Activated effector memory CD4-positive, alpha-beta T cell treated with Interleukin-2 at 50 U/mL for 16 hours (primary cell): ENCODE data around the gene PRLH.

Experiments
- DNase-seq: peaks from one replicate; pipeline ENCODE4 v3.0.0-alpha.2; 2020

PRLH gene

GRCh38 chr2:237566401-237567235 lies at the start of gene PRLH:
PRLH (plus strand) TSS chr2:237566574; CDS start chr2:237566574, 0 bp downstream.
- DNase-seq: no peak

- no peak for DNase-seq
These were observed 49.2 kb upstream of the PRLH start for GRCh38 chr2:237517163-237517562.

GRCh38 chr2:237517990-237518389 lies 48.4 kb upstream of the PRLH start:
- no peak for DNase-seq

GRCh38 chr2:237519506-237520245 lies 46.7 kb upstream of the PRLH start:
- DNase-seq: no peak

- no peak for DNase-seq
These were observed 46.1 kb upstream of the PRLH start for GRCh38 chr2:237520290-237520689.

GRCh38 chr2:237524631-237525030 lies 41.7 kb upstream of the PRLH start:
- no peak for DNase-seq

GRCh38 chr2:237525559-237526157 lies 40.7 kb upstream of the PRLH start:
- no peak for DNase-seq

- no peak for DNase-seq
These were observed 39.1 kb upstream of the PRLH start for GRCh38 chr2:237527233-237527632.

- no peak for DNase-seq
These were observed 38.6 kb upstream of the PRLH start for GRCh38 chr2:237527766-237528165.

- DNase-seq: no peak
These were observed 36.6 kb upstream of the PRLH start for GRCh38 chr2:237529452-237530402.

GRCh38 chr2:237530472-237531433 lies 35.6 kb upstream of the PRLH start:
- no peak for DNase-seq

- no peak for DNase-seq
These were observed 34.2 kb upstream of the PRLH start for GRCh38 chr2:237532160-237532559.

- DNase-seq: no peak
These were observed 32.7 kb upstream of the PRLH start for GRCh38 chr2:237533668-237534161.

GRCh38 chr2:237534380-237534779 lies 32.0 kb upstream of the PRLH start:
- no peak for DNase-seq

GRCh38 chr2:237535385-237536082 lies 30.8 kb upstream of the PRLH start:
- no peak for DNase-seq

GRCh38 chr2:237536083-237536415 lies 30.3 kb upstream of the PRLH start:
- DNase-seq: no peak

- no peak for DNase-seq
These were observed 29.8 kb upstream of the PRLH start for GRCh38 chr2:237536617-237537016.

- DNase-seq: no peak
These were observed 28.2 kb upstream of the PRLH start for GRCh38 chr2:237538001-237538720.

- DNase-seq: no peak
These were observed 27.5 kb upstream of the PRLH start for GRCh38 chr2:237538901-237539300.

- DNase-seq: no peak
These were observed 26.7 kb upstream of the PRLH start for GRCh38 chr2:237539681-237540080.
